MCF 10A (cell line): ENCODE data around the gene ZDHHC8. TPM values are rescaled to one million over a fixed set of nuclear protein-coding genes. Genes with fewer than 3 reads are reported as not detected.

ENCODE experiments used
- BruUV-seq: library from RNA; stranded (reverse); fragments of 400-500 nt; replicated peaks from 2 replicates; lab custom pipeline; 2021; lab: Mats Ljungman, UMichigan
- CTCF ChIA-PET: fragments of 300-600 bp; sonication (Branson Sonifier 250); formaldehyde crosslinking; extraction: SDS; loops from one replicate; lab custom pipeline; 2021; ENCODE audit warnings: antibody characterized with exemption, inconsistent platforms; lab: Yijun Ruan, JAX
- POLR2A ChIA-PET: fragments of 300-600, 350-650 bp; sonication (Branson Sonifier 250); formaldehyde crosslinking; extraction: SDS; loops from one replicate; lab custom pipeline; 2020; ENCODE audit warnings: antibody characterized with exemption, inconsistent platforms; lab: Yijun Ruan, JAX
- DNase-seq: peaks from one replicate; pipeline ENCODE4 v3.0.0-alpha.2; 2018; ENCODE audit not compliant: unreplicated experiment
- H3K27ac Mint-ChIP-seq: one replicate; pipeline ENCODE4 v1.8.0; 2022; ENCODE audit warnings: mild to moderate bottlenecking, low read depth, mixed read lengths; ENCODE audit not compliant: unreplicated experiment
- H3K27me3 Mint-ChIP-seq: one replicate; pipeline ENCODE4 v1.8.0; 2022; ENCODE audit warnings: mixed read lengths; ENCODE audit not compliant: insufficient read depth, unreplicated experiment
- H3K36me3 Mint-ChIP-seq: one replicate; pipeline ENCODE4 v1.8.0; 2022; ENCODE audit warnings: mild to moderate bottlenecking, moderate library complexity, mixed read lengths; ENCODE audit not compliant: insufficient read depth, unreplicated experiment
- H3K4me1 Mint-ChIP-seq: one replicate; pipeline ENCODE4 v1.8.0; 2022; ENCODE audit warnings: mixed read lengths; ENCODE audit not compliant: insufficient read depth, unreplicated experiment
- H3K4me3 Mint-ChIP-seq: one replicate; pipeline ENCODE4 v1.8.0; 2022; ENCODE audit warnings: mild to moderate bottlenecking, moderate library complexity, mixed read lengths; ENCODE audit not compliant: unreplicated experiment
- H3K9me3 Mint-ChIP-seq: one replicate; pipeline ENCODE4 v1.8.0; 2022; ENCODE audit warnings: mixed read lengths; ENCODE audit not compliant: unreplicated experiment
- intact Hi-C: fragments of 100-400 bp; cut with micrococcal nuclease; formaldehyde crosslinking; loops from 2 replicates; pipeline ENCODE4 v1.14.1; 2022
- total RNA-seq: library from RNA; stranded (reverse); gene quantifications from 2 replicates; pipeline ENCODE4 v1.2.3, GENCODE V29; 2022
- TF ChIP-seq, protein P1 (sequence below): fragments of 200-600 bp; IDR thresholded peaks from one replicate; pipeline ENCODE4 v1.8.0; 2022; ENCODE audit warnings: antibody characterized with exemption, mild to moderate bottlenecking; ENCODE audit not compliant: unreplicated experiment

ZDHHC8 gene
- total RNA-seq, 1 experiment from 2014 or later: 44.8 TPM

DNA sequence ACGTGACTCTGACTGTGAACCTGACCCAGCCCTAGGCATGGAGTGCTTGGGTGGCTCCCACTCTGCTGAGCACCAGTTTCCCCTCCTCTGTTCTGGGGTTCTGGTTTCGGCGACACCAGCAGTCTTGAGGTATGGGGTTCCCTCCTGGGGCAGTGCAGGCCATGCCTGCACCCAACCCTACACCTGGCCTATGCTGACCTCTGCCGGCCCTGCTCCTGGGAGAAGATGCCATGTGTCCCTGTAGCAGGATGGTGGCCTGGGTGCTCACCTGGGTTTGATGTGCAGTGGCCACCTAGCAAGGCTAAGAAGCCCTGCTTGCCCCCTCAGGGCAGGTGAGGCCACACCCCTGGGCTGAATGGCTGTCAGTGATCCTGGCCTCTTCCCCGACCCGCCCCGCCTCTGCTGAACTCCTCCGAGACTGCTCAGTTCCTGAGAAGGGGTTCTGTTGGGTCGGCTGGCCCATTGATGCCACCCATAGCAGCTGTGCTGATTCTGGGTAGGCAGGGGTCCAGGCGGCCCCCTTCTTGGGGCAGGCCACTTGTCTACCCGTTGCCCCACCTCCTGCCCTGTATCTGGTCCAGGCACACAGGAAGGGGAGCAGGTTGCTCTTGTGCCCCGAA is 2.4 kb downstream of the ZDHHC8 start:
- no peaks in the 10 kb centered on the region for H3K9me3 Mint-ChIP-seq
- peak overlapping the region; percentile 71 for H3K4me3 Mint-ChIP-seq
- TF ChIP-seq, protein P1, sequence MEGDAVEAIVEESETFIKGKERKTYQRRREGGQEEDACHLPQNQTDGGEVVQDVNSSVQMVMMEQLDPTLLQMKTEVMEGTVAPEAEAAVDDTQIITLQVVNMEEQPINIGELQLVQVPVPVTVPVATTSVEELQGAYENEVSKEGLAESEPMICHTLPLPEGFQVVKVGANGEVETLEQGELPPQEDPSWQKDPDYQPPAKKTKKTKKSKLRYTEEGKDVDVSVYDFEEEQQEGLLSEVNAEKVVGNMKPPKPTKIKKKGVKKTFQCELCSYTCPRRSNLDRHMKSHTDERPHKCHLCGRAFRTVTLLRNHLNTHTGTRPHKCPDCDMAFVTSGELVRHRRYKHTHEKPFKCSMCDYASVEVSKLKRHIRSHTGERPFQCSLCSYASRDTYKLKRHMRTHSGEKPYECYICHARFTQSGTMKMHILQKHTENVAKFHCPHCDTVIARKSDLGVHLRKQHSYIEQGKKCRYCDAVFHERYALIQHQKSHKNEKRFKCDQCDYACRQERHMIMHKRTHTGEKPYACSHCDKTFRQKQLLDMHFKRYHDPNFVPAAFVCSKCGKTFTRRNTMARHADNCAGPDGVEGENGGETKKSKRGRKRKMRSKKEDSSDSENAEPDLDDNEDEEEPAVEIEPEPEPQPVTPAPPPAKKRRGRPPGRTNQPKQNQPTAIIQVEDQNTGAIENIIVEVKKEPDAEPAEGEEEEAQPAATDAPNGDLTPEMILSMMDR: no peak
- H3K36me3 Mint-ChIP-seq: no peaks in the 10 kb centered on the region
- ChIA-PET CTCF (no interaction called here), POLR2A (no interaction called here)
- H3K27me3 Mint-ChIP-seq: no peaks in the 10 kb centered on the region
- intact Hi-C loops: no loop called here
- no peak overlapping the region for H3K27ac Mint-ChIP-seq
- no peaks in the 10 kb centered on the region for H3K4me1 Mint-ChIP-seq
- no peak for DNase-seq
- BruUV-seq: no TSS peak

DNA sequence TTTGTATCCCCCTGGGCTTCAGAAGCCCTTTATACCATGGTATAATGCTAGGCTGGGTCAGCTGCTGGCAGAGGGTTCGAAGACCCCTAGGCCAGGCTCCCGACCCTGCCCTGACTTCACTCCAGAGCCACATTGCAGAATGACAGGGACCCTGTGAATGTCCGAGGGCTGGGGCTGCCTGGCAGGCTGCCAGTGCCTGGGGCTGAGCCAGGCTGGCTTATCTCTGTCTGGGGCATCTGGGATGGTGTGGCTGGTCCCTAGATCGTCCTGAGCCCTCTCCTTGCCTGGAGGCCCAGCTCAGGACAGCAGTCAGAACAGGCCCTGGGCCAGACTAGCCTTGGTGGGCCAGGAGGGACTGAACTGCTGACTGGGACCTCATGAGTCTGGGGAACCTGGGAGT is 3.7 kb downstream of the ZDHHC8 start:
- Mint-ChIP-seq H3K9me3 (no peaks in the 10 kb centered on the region), H3K36me3 (peaks cover 7% of the 10 kb centered on the region), H3K4me3 (no peak overlapping the region), H3K27me3 (no peaks in the 10 kb centered on the region), H3K4me1 (no peaks in the 10 kb centered on the region), H3K27ac (peak overlapping the region; percentile 42)
- intact Hi-C loops: no loop called here
- DNase-seq: no peak
- POLR2A ChIA-PET: interaction anchor here (0.6 kb wide), 1 partner anchor 18 kb away, joined by 3 read pairs; the partner anchor contains the start of gene TRMT2A
- BruUV-seq: no TSS peak
- CTCF ChIA-PET: interaction anchor here (1.6 kb wide), 1 partner anchor 22 kb away, joined by 4 read pairs; no protein-coding TSS in a partner anchor
- TF ChIP-seq, protein P1: no peak

GRCh38 chr22:20135806-20136602 is 4.4 kb downstream of the ZDHHC8 start:
- TF ChIP-seq, protein P1: no peak
- ChIA-PET CTCF (interaction anchor here (1.6 kb wide), 1 partner anchor 21 kb away, joined by 4 read pairs; no protein-coding TSS in a partner anchor), POLR2A (interaction anchor here (0.6 kb wide), 1 partner anchor 19 kb away, joined by 3 read pairs; the partner anchor contains the start of gene TRMT2A)
- BruUV-seq: no TSS peak
- peaks cover 7% of the 10 kb centered on the region for H3K36me3 Mint-ChIP-seq
- H3K27me3 Mint-ChIP-seq: no peaks in the 10 kb centered on the region
- no peak for DNase-seq
- intact Hi-C loops: no loop called here
- H3K4me1 Mint-ChIP-seq: no peaks in the 10 kb centered on the region
- no peaks in the 10 kb centered on the region for H3K9me3 Mint-ChIP-seq
- no peak overlapping the region for H3K4me3 Mint-ChIP-seq
- peak overlapping the region; percentile 42 for H3K27ac Mint-ChIP-seq

DNA sequence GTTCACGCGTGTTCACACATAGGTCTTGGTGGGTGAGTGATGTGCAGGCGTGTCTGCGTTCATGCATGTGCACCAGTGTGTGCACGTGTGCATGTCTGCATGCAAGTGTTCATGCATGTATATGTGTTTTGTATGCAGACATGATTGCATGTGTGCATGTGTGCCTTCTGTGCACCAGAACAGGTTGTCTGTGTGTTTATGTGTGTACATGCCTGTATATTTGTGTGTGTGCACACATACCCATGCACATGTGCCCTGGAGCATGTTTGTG is 4.9 kb downstream of the ZDHHC8 start:
- Mint-ChIP-seq H3K9me3 (no peaks in the 10 kb centered on the region), H3K27ac (no peak overlapping the region), H3K4me3 (no peak overlapping the region), H3K4me1 (no peaks in the 10 kb centered on the region), H3K27me3 (no peaks in the 10 kb centered on the region), H3K36me3 (peaks cover 7% of the 10 kb centered on the region)
- no peak for DNase-seq
- ChIA-PET POLR2A (no interaction called here), CTCF (no interaction called here)
- TF ChIP-seq, protein P1: no peak
- no TSS peak for BruUV-seq
- intact Hi-C loops: no loop called here
